GM10266 (cell line): Measurements from ENCODE around the gene KLHL40.

Experiments
- DNase-seq: peaks from one replicate; pipeline ENCODE4 v3.0.0; 2012; ENCODE audit errors: extremely low spot score
- TF ChIP-seq, protein P1 (sequence below): IDR thresholded peaks from 2 replicates; pipeline ENCODE4 v1.5.1; 2012; ENCODE audit warnings: mild to moderate bottlenecking, low read depth; ENCODE audit not compliant: control insufficient read depth, insufficient read depth; ENCODE audit errors: missing control alignments

The KLHL40 gene

DNA sequence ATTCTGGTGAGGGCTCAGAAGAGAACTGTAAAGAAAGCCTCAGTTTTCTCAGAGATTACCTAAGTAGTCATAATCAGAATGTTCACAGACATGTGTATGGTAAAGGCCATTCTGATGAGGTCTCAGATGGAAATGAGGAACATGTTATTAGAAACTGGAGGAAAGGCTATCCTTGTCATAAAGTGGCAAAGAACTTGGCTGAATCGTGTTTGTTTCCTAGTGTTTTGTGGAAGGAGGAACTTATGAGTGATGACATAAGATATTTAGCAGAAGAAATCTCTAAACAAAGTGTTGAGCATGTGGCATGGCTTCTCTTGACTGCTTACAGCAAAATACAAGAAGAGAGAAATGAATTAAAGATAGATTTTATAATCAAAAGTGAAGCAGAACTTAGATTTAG is 12.8 kb upstream of the KLHL40 start:
- DNase-seq, result no peak
- TF ChIP-seq, protein P1, sequence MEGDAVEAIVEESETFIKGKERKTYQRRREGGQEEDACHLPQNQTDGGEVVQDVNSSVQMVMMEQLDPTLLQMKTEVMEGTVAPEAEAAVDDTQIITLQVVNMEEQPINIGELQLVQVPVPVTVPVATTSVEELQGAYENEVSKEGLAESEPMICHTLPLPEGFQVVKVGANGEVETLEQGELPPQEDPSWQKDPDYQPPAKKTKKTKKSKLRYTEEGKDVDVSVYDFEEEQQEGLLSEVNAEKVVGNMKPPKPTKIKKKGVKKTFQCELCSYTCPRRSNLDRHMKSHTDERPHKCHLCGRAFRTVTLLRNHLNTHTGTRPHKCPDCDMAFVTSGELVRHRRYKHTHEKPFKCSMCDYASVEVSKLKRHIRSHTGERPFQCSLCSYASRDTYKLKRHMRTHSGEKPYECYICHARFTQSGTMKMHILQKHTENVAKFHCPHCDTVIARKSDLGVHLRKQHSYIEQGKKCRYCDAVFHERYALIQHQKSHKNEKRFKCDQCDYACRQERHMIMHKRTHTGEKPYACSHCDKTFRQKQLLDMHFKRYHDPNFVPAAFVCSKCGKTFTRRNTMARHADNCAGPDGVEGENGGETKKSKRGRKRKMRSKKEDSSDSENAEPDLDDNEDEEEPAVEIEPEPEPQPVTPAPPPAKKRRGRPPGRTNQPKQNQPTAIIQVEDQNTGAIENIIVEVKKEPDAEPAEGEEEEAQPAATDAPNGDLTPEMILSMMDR, result no peak

DNA sequence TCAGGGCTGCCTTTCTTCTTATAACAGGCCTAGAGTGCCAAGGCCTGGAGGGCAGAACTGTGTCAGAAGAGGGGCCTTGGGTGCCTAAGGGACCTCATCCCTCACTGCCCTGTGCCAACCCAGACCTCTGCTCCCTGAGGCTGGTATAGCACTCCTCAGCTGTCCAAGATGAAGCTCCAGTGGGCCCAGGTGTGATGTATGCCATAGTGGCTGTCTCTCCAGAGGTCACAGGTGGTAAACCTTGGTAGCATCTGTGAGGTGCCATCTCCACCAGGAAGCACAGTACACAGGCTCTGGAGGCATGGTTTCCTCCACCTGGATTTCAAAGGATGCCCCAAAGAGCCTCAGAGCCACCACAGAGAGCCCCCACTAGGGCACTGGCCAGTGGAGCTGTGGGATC is 12.3 kb upstream of the KLHL40 start:
- TF ChIP-seq, protein P1, result no peak

GRCh38 chr3:42674146-42674545 is 11.2 kb upstream of the KLHL40 start:
- DNase-seq, result no peak
- TF ChIP-seq, protein P1, result no peak

More for the DNA sequence above, 12.3 kb upstream of the KLHL40 start:
- no peak for DNase-seq

GRCh38 chr3:42675909-42676308 is 9.4 kb upstream of the KLHL40 start:
- TF ChIP-seq, protein P1, result no peak
- DNase-seq, result no peak

DNA sequence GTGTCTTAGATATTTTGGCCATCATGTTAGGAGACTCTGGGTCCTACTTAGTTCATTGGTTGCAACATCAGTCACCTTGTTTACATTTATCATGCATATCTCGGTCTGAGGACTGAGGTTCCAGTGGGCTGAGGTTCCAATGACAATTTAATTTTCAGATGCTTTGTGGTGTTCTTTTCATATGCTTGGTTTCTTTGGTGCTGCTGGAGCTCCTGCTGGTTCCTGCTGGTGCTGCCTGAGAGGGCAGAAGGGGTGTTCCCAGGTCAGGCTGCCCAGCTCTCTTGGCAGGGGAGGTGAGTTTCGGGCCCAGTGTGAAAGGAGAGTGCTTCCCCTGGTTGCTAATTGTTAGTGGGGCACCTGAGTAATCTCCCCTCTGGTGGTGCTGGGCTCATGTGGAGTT is 6.9 kb upstream of the KLHL40 start:
- TF ChIP-seq, protein P1, result no peak
- no peak for DNase-seq

DNA sequence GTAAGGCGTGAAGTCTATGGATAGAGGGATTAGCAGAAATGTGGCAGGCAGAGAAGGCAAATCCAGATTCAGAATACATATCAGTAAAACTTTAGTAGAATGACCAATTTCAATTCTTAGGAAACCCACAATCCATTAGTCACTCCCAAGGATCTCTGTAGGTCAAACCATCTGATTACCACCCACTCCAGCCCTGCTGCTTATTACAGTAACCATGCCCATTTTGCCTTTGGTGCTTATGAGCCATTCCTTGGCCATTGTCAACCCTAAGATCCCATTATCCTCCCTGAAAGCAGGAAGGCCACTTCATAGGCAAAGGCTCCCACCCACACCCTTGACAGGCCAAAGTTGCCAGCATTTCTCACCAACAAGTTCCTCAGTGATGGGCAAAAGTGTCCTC is 5.1 kb upstream of the KLHL40 start:
- no peak for DNase-seq
- TF ChIP-seq, protein P1, result no peak

DNA sequence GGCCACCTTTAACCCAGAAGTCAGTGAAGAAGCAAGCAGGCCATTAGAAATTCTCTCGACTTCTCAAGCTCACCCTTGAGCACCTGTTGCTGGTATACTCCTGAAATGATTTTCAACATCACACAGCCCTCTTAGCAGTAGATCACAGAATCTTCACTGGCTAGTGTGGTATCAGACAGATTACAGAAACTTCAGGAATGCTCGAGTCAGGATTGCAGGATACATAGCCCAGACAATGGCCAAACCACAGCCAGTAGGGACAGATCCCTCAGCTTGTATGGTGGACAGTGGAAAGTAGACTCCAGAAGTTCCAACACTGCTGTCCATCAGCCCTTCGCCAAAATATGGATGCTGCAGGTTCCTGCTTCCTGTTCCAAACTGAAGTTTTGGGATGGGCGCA is 4.5 kb upstream of the KLHL40 start:
- no peak for DNase-seq
- TF ChIP-seq, protein P1, result no peak
